HFF-Myc (cell line): ENCODE results near the gene RFX4.

Source experiments
- DNase-seq: peaks from one replicate; pipeline ENCODE4 v3.0.0-alpha.2; 2011; ENCODE audit warnings: low read depth; ENCODE audit errors: extremely low read depth
- H3K4me3 ChIP-seq: replicated peaks from 2 replicates; pipeline ENCODE4 v1.5.1; 2011; ENCODE audit warnings: low read depth, mild to moderate bottlenecking, control low read depth, low read length
- TF ChIP-seq, protein P1 (sequence below): IDR thresholded peaks from 2 replicates; pipeline ENCODE4 v1.5.1; 2012; ENCODE audit warnings: mild to moderate bottlenecking, low read depth, low read length, control low read depth; ENCODE audit errors: missing control alignments

The RFX4 gene

DNA sequence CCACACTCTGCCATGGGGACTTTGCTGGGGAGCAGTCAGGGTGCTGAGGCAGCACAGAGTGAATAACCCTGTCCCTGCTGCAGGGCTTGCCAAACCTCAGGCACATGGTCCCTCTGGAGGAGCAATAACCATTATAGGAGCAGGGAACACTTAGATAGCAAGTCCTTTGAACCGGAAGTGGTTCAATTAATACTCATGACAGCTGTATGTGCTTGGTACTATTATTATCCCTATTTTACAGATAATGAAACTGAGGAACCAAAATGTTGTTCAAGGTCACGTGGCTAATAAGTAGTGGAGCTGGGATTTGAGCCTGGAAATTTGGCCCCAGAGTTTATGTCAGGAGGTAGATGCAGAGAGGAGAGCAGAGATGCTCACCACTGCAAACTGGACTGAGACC, 49.0 kb downstream of the RFX4 start:
- DNase-seq = no peak
- H3K4me3 ChIP-seq = no peak overlapping the region
- TF ChIP-seq, protein P1, sequence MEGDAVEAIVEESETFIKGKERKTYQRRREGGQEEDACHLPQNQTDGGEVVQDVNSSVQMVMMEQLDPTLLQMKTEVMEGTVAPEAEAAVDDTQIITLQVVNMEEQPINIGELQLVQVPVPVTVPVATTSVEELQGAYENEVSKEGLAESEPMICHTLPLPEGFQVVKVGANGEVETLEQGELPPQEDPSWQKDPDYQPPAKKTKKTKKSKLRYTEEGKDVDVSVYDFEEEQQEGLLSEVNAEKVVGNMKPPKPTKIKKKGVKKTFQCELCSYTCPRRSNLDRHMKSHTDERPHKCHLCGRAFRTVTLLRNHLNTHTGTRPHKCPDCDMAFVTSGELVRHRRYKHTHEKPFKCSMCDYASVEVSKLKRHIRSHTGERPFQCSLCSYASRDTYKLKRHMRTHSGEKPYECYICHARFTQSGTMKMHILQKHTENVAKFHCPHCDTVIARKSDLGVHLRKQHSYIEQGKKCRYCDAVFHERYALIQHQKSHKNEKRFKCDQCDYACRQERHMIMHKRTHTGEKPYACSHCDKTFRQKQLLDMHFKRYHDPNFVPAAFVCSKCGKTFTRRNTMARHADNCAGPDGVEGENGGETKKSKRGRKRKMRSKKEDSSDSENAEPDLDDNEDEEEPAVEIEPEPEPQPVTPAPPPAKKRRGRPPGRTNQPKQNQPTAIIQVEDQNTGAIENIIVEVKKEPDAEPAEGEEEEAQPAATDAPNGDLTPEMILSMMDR = no peak

GRCh38 chr12:106632797-106633450, 50.1 kb downstream of the RFX4 start:
- TF ChIP-seq, protein P1 = no peak
- no peak overlapping the region for H3K4me3 ChIP-seq
- no peak for DNase-seq

GRCh38 chr12:106633451-106633823, 50.6 kb downstream of the RFX4 start:
- TF ChIP-seq, protein P1 = no peak
- DNase-seq = no peak
- H3K4me3 ChIP-seq = no peak overlapping the region

- TF ChIP-seq, protein P1 = no peak
- H3K4me3 ChIP-seq = no peak overlapping the region
- no peak for DNase-seq
Measured at GRCh38 chr12:106634206-106634605, 51.4 kb downstream of the RFX4 start.

DNA sequence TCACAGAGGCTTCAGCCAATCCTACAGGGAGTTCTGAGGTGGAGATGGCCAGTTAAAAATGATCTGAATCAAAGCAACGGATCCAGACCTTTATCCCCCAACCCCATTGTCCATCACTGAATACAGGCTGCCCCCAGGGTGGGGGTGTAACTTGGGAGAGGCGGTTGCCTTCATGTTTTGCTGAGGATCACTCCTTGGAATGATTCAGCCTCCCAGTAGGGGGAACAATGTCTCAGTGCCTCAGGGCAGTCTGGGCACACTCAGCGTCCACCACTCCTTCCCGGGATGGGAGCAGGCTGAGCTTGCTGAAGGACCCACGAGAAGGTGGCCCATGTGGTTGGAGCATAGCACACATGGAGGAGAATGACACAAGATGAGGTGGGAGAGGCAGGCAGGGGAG, 60.2 kb downstream of the RFX4 start:
- no peak overlapping the region for H3K4me3 ChIP-seq
- DNase-seq = no peak
- TF ChIP-seq, protein P1 = no peak

DNA sequence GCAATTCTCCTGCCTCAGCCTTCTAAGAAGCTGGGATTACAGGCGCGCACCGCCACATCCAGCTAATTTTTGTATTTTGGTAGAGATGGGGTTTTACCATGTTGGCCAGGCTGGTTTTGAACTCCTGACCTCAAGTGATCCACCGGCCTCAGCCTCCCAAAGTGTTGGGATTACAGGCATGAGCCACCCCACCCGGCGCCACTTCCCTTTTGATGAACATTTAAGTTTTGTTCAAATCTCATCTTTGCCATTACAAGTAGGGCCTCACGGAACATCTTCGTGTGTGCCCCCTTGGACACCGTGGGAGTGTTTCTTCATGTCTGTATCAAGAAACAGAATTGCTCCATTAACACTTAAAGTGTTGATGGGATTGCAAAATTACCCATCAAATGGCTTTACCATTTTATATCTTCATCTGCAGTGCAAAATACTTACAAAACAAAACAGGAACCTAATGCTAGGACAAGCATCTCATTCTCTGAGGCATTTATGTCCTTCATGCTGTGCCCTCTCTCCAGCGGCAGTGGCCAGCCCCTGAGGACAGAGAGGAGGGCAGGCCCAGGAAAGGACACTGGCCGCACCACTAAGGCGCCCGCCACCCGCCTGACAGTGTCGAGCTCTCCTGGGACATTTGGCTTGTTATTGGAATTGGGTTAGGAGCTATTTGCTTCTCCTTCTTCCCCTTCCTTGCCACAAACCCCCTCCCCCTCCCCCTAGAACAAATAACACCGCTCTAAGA, 61.7 kb downstream of the RFX4 start:
- no peak for DNase-seq
- TF ChIP-seq, protein P1 = no peak
- H3K4me3 ChIP-seq = no peak overlapping the region
